C4-2B (cell line): ENCODE data around the gene MEGF11.

Source experiments
- H3K27ac ChIP-seq: fragments of 450-650 bp; 2 replicates; pipeline ENCODE4 v1.5.1; 2017
- CTCF ChIP-seq: fragments of 450-650 bp; conservative IDR thresholded peaks from 2 replicates; pipeline ENCODE4 v1.5.1; 2017; ENCODE audit warnings: mild to moderate bottlenecking
- ZFX ChIP-seq: fragments of 450-650 bp; IDR thresholded peaks from 2 replicates; pipeline ENCODE4 v1.6.1; 2017

MEGF11 gene

GRCh38 chr15:66172324-66172980 is 81.1 kb downstream of the MEGF11 start:
- TF ChIP-seq CTCF, result no peak
- no peak overlapping the region for H3K27ac ChIP-seq

- H3K27ac ChIP-seq, result no peak overlapping the region
- no peak for TF ChIP-seq CTCF
These were observed 81.7 kb downstream of the MEGF11 start for GRCh38 chr15:66171841-66172240.

GRCh38 chr15:66170716-66171115 is 82.8 kb downstream of the MEGF11 start:
- TF ChIP-seq CTCF (no peak), ZFX (no peak)
- no peak overlapping the region for H3K27ac ChIP-seq

GRCh38 chr15:66170042-66170441 is 83.5 kb downstream of the MEGF11 start:
- TF ChIP-seq CTCF (no peak), ZFX (no peak)
- H3K27ac ChIP-seq, result no peak overlapping the region

- no peak overlapping the region for H3K27ac ChIP-seq
- TF ChIP-seq CTCF (no peak), ZFX (no peak)
These were observed 83.9 kb downstream of the MEGF11 start for GRCh38 chr15:66169625-66170024.

- TF ChIP-seq CTCF (no peak), ZFX (no peak)
- no peak overlapping the region for H3K27ac ChIP-seq
These were observed 84.5 kb downstream of the MEGF11 start for GRCh38 chr15:66169023-66169422.

GRCh38 chr15:66167854-66168253 is 85.7 kb downstream of the MEGF11 start:
- no peak for TF ChIP-seq CTCF
- no peak for TF ChIP-seq ZFX
- H3K27ac ChIP-seq, result no peak overlapping the region
